ENCODE results near the gene OTUD5. TPM values are rescaled to one million over a fixed set of nuclear protein-coding genes. Genes with fewer than 3 reads are reported as not detected.

Gene OTUD5
- total RNA-seq, 1 experiment from 2014 or later: 67.8 TPM

GRCh38 chrX:48974033-48974432 is 16.6 kb upstream of the OTUD5 start:
- DNase-seq: no peak
- no TSS peak for BruUV-seq (replicated peaks)
- intact Hi-C loops (cut with micrococcal nuclease; ENCODE audit: unreplicated experiment): loop anchor here (5.0 kb wide), 1 partner anchor 68 kb away; the partner anchor contains the start of gene TFE3
- no peak for TF ChIP-seq CTCF (IDR thresholded peaks at IDR 0.05; ENCODE audit: unreplicated experiment)
- H3K4me1 Mint-ChIP-seq (ENCODE audit: low read depth, unreplicated experiment): peaks cover 12% of the 10 kb centered on the region
- peaks cover 60% of the 10 kb centered on the region for H3K36me3 Mint-ChIP-seq (ENCODE audit: insufficient read depth, unreplicated experiment)
- no peak overlapping the region for H3K4me3 Mint-ChIP-seq (ENCODE audit: low read depth, unreplicated experiment)
- no peaks in the 10 kb centered on the region for H3K9me3 Mint-ChIP-seq (ENCODE audit: low read depth, unreplicated experiment)
- CTCF ChIA-PET: no interaction called here
- no peaks in the 10 kb centered on the region for H3K27me3 Mint-ChIP-seq (ENCODE audit: unreplicated experiment)
- H3K27ac Mint-ChIP-seq (ENCODE audit: unreplicated experiment): no peak overlapping the region

GRCh38 chrX:48972220-48973164 is 15.1 kb upstream of the OTUD5 start:
- peaks cover 16% of the 10 kb centered on the region for H3K4me1 Mint-ChIP-seq (ENCODE audit: low read depth, unreplicated experiment)
- no peaks in the 10 kb centered on the region for H3K9me3 Mint-ChIP-seq (ENCODE audit: low read depth, unreplicated experiment)
- H3K27ac Mint-ChIP-seq (ENCODE audit: unreplicated experiment): peak overlapping the region; percentile 0
- H3K4me3 Mint-ChIP-seq (ENCODE audit: low read depth, unreplicated experiment): peak overlapping the region; percentile 73
- H3K36me3 Mint-ChIP-seq (ENCODE audit: insufficient read depth, unreplicated experiment): peaks cover 45% of the 10 kb centered on the region
- CTCF ChIA-PET: interaction anchor here (1.3 to 1.6 kb wide), 2 partner anchors 11 to 71 kb away, joined by 3 read pairs; partner anchors contain the start of gene TFE3
- H3K27me3 Mint-ChIP-seq (ENCODE audit: unreplicated experiment): no peaks in the 10 kb centered on the region
- TF ChIP-seq CTCF (IDR thresholded peaks at IDR 0.05; ENCODE audit: unreplicated experiment): peak; percentile 28
- no TSS peak for BruUV-seq (replicated peaks)
- intact Hi-C loops (cut with micrococcal nuclease; ENCODE audit: unreplicated experiment): loop anchor here (5.0 kb wide), 1 partner anchor 70 kb away; the partner anchor contains the start of gene TFE3
- DNase-seq: peak; percentile 51

- no peaks in the 10 kb centered on the region for H3K9me3 Mint-ChIP-seq (ENCODE audit: low read depth, unreplicated experiment)
- no TSS peak for BruUV-seq (replicated peaks)
- H3K27me3 Mint-ChIP-seq (ENCODE audit: unreplicated experiment): no peaks in the 10 kb centered on the region
- intact Hi-C loops (cut with micrococcal nuclease; ENCODE audit: unreplicated experiment): loop anchor here (5.0 kb wide), 1 partner anchor 71 kb away; the partner anchor contains the start of gene TFE3
- peak within 1 kb of the TSS; percentile 73 for H3K4me3 Mint-ChIP-seq (ENCODE audit: low read depth, unreplicated experiment)
- H3K4me1 Mint-ChIP-seq (ENCODE audit: low read depth, unreplicated experiment): peaks cover 21% of the 10 kb centered on the region
- peak; percentile 82 for DNase-seq
- H3K36me3 Mint-ChIP-seq (ENCODE audit: insufficient read depth, unreplicated experiment): peaks cover 43% of the 10 kb centered on the region
- H3K27ac Mint-ChIP-seq (ENCODE audit: unreplicated experiment): peak within 1 kb of the TSS; percentile 67
- TF ChIP-seq CTCF (IDR thresholded peaks at IDR 0.05; ENCODE audit: unreplicated experiment): no peak
- CTCF ChIA-PET: interaction anchor here (0.6 to 1.6 kb wide), 3 partner anchors 10 to 150 kb away, joined by 3 read pairs; partner anchors contain the start of gene TFE3
These were observed 14.1 kb upstream of the OTUD5 start, which contains the start of gene KCND1 for GRCh38 chrX:48971249-48972219. KCND1 (minus strand) TSS chrX:48971844; CDS start chrX:48970271, 1,573 bp downstream.

- H3K4me3 Mint-ChIP-seq (ENCODE audit: low read depth, unreplicated experiment): no peak overlapping the region
These were observed 12.1 kb upstream of the OTUD5 start for GRCh38 chrX:48969471-48969870.

More at GRCh38 chrX:48969471-48969870, 12.1 kb upstream of the OTUD5 start:
- intact Hi-C loops (cut with micrococcal nuclease; ENCODE audit: unreplicated experiment): no loop called here
- Mint-ChIP-seq H3K9me3 (ENCODE audit: low read depth, unreplicated experiment) (no peaks in the 10 kb centered on the region), H3K27ac (ENCODE audit: unreplicated experiment) (no peak overlapping the region), H3K4me1 (ENCODE audit: low read depth, unreplicated experiment) (peaks cover 21% of the 10 kb centered on the region), H3K36me3 (ENCODE audit: insufficient read depth, unreplicated experiment) (peaks cover 31% of the 10 kb centered on the region), H3K27me3 (ENCODE audit: unreplicated experiment) (no peaks in the 10 kb centered on the region)
- no TSS peak for BruUV-seq (replicated peaks)
- no peak for TF ChIP-seq CTCF (IDR thresholded peaks at IDR 0.05; ENCODE audit: unreplicated experiment)
- DNase-seq: no peak
- CTCF ChIA-PET: no interaction called here
